ENCODE data around the gene C2orf15.
"Not testable (repeated sequence)": the region's sequence is repeated elsewhere in the genome, so short reads cannot be mapped to it uniquely, and the experiment has no call there.

The C2orf15 gene

DNA sequence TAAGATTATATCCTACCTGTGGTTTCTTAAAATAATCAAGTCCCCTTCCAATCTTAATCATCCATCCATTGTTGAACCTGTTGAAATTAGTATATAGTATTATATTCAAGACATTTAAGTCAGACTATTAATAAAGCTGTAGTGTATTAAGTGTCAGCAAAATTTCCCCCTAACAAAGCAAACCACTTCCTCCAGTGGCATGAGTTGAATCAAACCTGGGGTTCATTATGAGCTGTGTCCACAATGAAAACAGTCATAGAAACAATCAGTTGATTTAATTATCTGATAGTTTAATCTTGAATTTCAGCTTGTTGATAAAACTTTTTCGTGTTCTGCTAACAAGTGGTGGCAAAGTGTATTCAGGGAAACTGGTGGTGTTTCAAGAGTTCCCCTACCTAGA lies 28.0 kb downstream of the C2orf15 start:
- no peak for DNase-seq

DNA sequence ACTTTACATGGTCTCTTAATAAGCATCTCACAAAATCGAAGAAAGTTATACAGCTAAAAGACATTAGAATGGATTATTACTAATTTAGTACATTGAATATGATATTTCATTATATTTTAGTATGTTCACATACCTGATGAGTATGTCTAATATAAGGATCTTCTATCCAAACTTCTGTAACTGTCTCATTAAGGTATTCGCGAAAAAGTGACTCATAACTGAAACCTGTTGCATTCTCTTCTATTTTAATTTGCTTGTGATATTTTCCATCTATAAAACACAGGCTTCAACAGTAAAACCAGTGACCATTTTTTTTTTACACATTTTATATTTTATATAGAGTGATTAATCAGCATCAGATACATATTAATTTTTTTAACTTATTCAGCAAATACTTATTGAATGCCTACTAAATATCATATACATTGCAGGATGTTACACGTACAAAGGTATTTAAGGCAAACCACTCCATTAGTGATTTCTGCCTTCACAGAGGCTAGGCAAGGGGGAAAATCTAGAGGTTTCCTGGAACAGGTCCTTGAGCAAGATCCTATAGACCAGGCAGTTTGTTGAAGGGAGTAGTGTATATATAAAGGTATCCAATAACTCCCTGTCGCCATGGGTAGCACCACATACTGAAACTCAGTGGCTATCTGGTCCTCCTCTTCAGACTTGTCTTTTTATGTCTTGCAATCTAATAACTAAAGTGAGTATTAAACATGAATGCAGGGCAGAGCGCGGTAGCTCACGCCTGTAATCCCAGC lies 30.1 kb downstream of the C2orf15 start:
- DNase-seq, result no peak

DNA sequence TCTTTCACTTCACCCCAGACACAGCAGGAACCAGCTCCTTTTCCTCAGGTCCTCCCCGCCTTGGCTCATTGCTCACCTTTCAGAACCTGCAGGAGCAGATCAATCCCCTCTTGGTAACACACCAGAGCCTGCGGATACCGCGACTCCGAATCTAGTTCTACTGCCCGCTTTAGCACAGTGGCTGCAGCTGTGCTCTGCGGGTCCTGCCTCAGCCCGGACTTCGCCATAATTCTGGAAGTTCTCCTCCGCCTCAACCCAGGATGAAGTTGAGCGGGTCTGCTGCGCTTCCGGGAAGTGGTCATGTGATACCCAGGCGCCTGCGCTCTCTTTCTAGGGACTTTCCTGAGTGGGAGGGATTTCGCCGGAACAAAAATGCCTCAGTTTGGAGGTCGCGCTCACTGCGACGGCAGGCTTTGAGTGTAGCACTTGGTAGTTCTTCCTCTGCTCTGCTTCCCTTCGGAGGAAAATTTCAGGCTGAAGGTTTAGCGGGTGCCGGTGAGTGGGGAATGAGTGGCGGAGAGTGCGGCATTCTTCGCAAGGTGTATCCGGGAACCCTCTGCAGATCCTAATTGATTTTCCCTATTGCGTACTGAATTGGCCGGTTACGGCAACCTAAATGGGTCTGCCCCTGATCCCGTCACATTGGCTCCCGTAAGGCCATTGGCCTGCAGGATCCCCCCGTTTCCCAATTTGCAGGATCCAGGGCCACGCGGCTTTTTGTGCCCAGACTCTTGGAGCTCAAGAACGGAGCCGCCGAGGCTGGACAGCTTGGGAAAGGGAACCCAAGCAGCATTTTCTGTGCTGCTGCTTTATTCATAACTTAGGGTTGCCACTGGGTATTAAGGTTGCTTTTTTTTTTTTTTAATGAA lies 39.5 kb downstream of the C2orf15 start, which contains the start of the genes MITD1 and MRPL30:
Gene MITD1, minus strand, starts transcription at position 304 of the 869 bp plus-strand sequence. Its CDS starts 77 bp downstream, at position 227.
Gene MRPL30, plus strand, starts transcription at position 430 of the 869 bp plus-strand sequence. CDS start 5,020 bp downstream, outside the sequence.
- peak; percentile 92 to 94 for DNase-seq

DNA sequence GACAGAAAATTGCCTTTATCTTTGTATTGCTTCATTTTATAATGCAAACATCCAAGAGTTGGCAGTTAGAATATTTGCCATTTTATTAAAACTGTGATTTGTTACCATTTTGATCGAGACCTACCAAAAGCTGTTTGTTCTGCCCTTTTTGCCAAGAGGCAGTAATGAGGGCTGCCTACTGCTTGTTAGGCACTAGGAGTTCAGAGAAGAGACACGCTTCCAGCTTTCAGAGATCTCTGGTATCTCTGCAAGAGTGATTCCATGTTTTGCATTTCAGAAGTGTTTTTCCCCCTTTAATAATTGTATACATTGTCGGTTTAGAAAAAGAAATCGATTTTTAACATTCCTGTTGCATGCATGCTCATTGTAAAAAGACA lies 40.1 kb downstream of the C2orf15 start:
- DNase-seq, result no peak

DNA sequence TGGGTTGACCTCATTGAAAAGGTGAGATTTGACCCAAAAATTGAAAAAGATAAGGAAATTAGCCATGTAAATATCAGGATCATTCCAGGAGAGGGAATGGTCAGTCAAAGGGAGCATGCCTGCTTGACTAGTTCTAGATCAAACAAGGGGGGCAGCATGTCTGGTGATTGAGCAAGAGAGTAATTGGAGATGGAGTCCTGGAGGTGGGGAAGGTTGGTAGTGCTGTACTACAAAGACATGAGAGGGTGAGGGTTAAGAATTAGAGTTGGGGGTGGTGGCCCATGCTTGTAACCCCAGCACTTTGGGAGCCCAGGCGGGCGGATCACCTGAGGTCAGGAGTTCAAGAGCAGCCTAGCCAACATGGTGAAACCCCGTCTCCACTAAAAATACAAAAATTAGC lies 41.5 kb downstream of the C2orf15 start:
- no peak for DNase-seq

DNA sequence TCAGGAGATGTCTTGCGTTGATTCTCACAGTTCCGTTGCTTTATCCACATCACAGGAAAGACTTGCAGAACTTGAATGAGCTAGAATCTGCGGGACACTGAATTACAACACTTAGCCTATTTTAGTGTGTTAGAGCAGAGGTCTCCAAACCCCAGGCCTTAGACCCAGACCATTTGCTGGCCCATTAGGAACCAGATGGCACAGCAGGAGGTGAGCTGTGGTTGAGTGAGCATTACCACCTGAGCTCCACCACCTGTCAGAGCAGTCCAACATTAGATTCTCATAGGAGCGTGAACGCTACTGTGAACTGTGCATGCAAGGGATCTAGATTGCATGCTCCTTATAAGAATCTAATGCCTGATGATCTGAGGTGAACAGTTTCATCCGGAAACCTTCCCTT lies 43.3 kb downstream of the C2orf15 start:
- DNase-seq, result no peak

DNA sequence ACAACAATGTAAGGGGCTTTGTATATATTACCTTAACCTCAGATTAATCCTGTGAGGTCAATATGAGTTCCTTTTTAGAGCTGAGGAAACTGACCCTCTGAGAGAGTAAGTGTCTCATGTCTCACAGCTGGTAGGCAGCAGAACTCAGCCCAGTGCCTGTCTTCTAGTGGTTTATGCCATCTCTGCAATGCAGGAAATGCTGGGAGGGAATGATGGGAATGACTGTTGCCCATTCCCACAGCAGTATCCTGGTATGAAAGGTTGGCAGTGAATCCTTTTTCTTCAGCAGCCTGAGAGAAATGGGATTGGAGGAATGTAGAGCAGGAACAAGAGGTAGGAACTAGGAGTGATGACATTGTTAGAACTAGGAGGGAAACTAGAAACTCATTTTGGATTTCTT lies 45.5 kb downstream of the C2orf15 start:
- no peak for DNase-seq

DNA sequence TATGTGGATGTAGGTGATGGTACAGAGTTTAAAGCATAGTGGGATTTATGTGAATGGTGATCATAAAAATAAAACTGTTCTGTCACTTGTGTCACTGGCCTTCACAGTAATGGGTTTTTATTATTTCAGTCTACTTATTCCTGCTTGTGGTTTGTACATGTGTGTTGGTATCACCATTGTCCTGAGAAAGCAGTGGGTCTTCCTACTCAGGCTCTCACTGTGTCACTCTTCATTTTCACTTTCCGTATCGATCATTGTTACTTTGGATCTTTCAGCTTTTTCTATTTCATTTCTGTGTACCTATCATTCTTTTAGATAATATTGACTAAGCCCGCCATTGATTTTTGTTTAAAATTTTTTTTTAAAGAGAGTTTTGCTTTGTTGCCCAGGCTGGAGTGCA lies 46.9 kb downstream of the C2orf15 start:
- no peak for DNase-seq

DNA sequence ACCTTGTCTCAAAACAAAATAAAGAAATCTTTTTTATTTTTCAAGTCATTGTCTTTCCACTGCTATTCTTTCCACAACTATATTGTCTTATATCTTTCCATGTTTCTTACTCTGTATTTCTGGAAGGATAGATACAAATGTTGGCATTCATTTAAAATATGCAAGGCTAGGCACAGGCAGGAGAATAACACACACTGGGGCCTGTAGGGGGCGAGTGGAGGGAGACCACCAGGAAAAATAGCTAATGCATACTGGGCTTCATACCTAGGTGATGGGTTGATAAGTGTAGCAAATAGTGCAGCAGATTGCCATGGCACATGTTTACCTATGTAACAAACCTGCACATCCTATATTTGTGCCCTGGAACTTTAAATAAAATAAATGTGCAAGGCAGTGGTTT lies 49.0 kb downstream of the C2orf15 start:
- DNase-seq, result no peak

DNA sequence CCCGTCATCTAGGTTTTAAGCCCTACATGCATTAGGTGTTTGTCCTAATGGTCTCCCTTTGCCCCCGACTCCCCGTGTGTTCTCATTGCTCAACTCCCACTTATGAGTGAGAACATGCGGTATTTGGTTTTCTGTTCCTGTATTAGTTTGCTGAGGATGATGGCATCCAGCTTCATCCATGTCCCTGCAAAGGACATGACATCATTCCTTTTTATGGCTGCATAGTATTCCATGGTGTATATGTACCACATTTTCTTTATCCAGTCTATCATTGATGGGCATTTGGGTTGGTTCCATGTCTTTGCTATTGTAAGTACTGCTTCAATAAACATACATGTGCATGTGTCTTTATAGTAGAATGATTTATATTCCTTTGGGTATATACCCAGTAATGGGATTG lies 50.9 kb downstream of the C2orf15 start:
- not testable (repeated sequence) for DNase-seq

DNA sequence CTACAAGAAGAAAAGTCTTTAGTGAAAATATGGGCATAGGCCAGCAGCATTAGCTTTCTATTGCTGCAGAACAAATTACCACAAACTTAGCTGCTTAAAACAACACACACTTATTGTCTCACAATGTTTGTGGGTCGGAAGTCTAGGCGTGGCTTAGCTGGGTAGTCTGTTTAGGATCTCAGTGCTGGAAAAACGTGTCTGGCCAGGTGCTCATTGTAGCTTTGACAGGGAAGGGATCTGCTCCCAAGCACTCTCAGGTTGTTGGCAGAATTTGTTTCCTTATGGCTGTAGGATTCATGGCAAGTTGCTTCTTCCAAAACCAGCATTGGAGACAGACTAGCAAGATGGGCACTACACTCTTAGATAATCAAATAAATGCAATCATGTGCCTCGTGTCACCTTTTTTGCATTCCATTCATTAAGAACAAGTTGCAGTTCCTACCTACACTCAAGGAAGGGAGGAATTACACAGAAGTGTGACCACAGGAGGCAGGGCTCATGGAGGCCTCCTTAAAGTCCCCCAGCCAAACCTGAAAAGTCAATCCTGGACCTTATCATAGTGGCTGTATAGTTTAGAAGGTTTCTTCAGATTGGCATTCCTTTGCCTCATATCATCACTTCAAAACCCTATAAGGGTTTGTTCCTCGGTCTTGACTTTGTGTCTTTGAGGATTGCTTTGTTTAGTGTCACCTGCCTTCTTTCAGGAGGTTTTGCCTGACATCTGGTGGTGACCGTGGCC lies 56.8 kb downstream of the C2orf15 start:
- no peak for DNase-seq

DNA sequence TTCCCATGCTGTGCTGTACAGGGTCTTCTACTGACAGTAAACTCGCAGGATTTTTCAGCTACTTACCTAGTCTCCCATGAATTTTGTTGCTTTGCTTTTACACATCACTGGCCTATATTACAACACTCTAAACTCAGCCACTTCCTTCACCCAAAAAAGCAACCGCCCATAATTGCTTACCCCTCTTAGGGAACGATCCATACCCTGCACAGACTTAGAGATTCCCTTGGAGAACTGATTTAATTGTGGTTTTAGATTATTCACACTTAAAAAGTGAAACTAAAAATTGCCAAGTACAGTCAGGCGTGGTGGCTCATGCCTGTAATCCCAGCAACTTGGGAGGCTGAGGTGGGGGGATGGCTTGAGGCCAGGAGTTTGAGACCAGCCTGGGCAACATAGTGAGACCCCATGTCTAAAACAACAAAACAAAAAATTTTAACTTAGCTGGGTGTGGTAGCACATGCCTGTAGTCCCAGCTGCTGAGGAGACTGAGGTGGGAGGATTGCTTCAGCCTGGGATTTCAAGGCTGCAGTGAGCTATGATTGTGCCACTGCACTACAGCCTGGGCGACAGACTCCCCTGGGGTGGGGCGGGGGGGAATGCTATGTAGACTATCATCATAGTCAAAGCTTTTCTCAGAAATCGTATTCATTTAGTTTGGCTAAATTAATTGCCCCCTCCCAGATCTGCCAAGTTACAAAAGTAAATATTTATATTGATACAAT lies 58.7 kb downstream of the C2orf15 start:
- no peak for DNase-seq

All from CD4-positive, alpha-beta T cell treated with Interleukin-4 for 1 hour (primary cell).